HG02852 (cell line): ENCODE results near the gene GPR161.

Experiments used
- ATAC-seq: cut with Tn5 transposase; IDR thresholded peaks from one replicate; pipeline ENCODE4 v1.9.1; 2021; ENCODE audit warnings: mild to moderate bottlenecking, moderate library complexity; ENCODE audit not compliant: unreplicated experiment

The GPR161 gene

GRCh38 chr1:168150283-168150682 is 13.6 kb upstream of the GPR161 start:
- ATAC-seq = no peak

GRCh38 chr1:168148916-168149315 is 12.2 kb upstream of the GPR161 start:
- no peak for ATAC-seq

GRCh38 chr1:168146626-168147025 is 9.9 kb upstream of the GPR161 start:
- ATAC-seq = no peak

- no peak for ATAC-seq
These were observed 9.4 kb upstream of the GPR161 start for GRCh38 chr1:168146160-168146539.

- peak; percentile 94 for ATAC-seq
These were observed 8.7 kb upstream of the GPR161 start for GRCh38 chr1:168145184-168146159.

GRCh38 chr1:168141871-168142385 is 5.2 kb upstream of the GPR161 start:
- no peak for ATAC-seq

GRCh38 chr1:168139070-168139469 is 2.3 kb upstream of the GPR161 start:
- no peak for ATAC-seq

- ATAC-seq = no peak
These were observed 1.4 kb upstream of the GPR161 start for GRCh38 chr1:168138134-168138533.

GRCh38 chr1:168137515-168137821 is 738 bp upstream of the GPR161 start:
- ATAC-seq = no peak

- ATAC-seq = no peak
These were observed 615 bp downstream of the GPR161 start for GRCh38 chr1:168135921-168136708.

- ATAC-seq = no peak
These were observed 1.4 kb downstream of the GPR161 start for GRCh38 chr1:168135116-168135920.

GRCh38 chr1:168134642-168135041 is 2.1 kb downstream of the GPR161 start:
- ATAC-seq = no peak

- ATAC-seq = no peak
These were observed 2.6 kb downstream of the GPR161 start for GRCh38 chr1:168134132-168134531.

GRCh38 chr1:168129933-168130332 is 6.8 kb downstream of the GPR161 start:
- ATAC-seq = no peak

- no peak for ATAC-seq
These were observed 9.2 kb downstream of the GPR161 start for GRCh38 chr1:168127503-168127902.

GRCh38 chr1:168125051-168125450 is 11.7 kb downstream of the GPR161 start:
- ATAC-seq = no peak

GRCh38 chr1:168121401-168122011 is 15.2 kb downstream of the GPR161 start:
- no peak for ATAC-seq

- no peak for ATAC-seq
These were observed 17.0 kb downstream of the GPR161 start for GRCh38 chr1:168119750-168120149.

GRCh38 chr1:168116327-168116799 is 20.4 kb downstream of the GPR161 start:
- no peak for ATAC-seq

GRCh38 chr1:168114845-168115244 is 21.9 kb downstream of the GPR161 start:
- no peak for ATAC-seq
